HG03095 (cell line): ENCODE data around the gene KCNQ1OT1.
A peak's percentile ranks its signal among the peaks of the same experiment; 100 is the strongest.

ENCODE experiments used
- ATAC-seq: cut with Tn5 transposase; IDR thresholded peaks from one replicate; pipeline ENCODE4 v1.9.1; 2021; ENCODE audit warnings: moderate library complexity; ENCODE audit not compliant: unreplicated experiment

Gene KCNQ1OT1

GRCh38 chr11:2703363-2704141 lies 3.8 kb upstream of the KCNQ1OT1 start:
- ATAC-seq = no peak

- ATAC-seq = no peak
These were observed 3.1 kb upstream of the KCNQ1OT1 start for GRCh38 chr11:2702771-2703362.

- no peak for ATAC-seq
These were observed 2.2 kb upstream of the KCNQ1OT1 start for GRCh38 chr11:2701898-2702434.

DNA sequence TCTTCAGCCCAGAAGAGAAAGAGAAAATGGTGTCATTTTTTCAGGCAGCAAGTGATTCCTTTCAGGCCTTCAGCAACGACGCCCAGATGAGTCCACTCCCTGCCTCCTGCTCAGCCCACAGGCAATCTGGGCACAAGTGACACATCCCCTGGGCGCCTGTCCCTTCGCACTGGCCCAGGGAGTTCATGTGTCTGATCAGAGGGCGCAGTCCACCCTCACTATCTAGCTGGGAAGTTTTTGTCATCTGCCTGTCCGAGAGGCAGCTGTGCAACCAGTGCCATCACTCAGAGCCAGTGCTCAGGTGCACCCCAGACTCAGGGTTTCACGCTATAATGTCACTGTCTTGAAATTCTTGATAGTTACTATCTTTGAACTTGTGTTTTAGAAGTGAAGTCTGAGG lies 1.4 kb upstream of the KCNQ1OT1 start:
- no peak for ATAC-seq

DNA sequence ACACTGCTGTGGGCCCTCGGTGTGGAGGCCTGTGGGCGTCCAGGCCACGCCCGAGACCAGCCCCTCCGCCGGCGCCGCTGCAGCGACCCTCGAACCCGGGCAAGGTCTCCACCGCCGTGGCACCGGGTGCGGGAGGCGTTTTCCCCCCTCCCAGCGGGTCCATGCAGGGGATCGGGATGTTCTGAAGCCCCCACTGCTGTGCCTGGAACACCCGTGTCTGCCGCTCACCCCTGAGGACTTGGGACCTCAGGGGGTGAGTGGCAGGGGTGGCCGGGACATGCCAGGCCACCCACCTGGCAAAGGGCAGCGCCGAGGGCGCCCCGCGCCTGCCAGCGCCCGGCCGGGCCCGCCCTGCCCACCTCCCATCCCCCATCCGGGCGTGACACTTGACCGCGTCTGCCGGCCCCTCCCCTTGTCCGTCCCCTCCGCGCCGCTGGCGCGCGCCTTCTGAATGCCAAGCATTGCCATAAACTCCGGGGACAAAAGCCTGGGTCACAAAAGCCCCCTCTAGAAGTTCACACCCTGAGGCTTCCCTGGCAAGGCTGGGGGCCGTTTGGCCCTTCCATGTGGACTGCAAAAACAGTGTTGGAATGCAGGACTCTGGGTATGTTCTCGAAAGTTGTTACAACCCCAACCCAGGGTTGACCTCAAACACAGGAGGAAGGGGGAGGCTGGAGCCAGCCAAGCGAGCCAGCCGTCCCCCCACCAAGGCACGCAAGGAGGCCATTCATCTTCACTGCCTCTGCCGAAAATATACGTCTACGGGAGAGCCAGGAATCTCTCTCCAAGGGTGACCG lies 819 bp upstream of the KCNQ1OT1 start:
- ATAC-seq = peak; percentile 39

DNA sequence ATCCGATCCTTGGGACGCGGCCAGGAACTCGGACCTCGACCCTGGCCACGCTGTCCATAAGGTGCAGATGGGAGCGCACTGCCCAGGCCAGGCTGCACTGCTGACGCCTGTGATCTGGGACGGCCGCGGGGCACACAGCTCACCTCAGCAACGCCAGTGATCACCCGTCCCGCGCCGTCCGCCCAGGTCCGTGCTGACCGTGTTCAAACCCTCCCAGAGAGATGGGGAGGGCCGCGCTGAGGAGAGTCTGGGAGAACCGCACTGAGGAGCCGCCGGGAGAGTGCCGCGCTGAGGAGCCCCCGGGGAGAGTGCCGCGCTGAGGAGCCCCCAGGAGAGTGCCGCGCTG lies 636 bp downstream of the KCNQ1OT1 start:
- ATAC-seq = no peak

- ATAC-seq = no peak
These were observed 1.2 kb downstream of the KCNQ1OT1 start for GRCh38 chr11:2698386-2699184.

DNA sequence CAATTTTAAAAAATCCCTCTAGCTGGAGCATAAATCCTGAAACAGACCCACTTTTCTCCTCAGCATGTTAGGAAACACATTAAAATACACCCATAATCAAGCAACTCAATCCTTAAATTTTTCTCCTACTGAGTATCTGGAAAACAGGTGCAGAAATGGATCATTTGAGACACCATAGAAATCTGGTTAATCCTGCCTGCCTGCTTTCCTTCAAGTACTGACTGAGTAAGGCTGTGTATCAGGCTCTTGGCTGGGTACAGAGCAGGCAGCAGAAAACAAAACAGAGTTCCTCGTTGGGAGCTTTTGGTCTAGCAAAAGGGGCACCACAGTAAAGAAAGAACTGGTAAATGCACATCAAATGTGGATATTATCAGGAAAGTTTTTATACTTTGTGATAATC lies 1.9 kb downstream of the KCNQ1OT1 start:
- no peak for ATAC-seq

DNA sequence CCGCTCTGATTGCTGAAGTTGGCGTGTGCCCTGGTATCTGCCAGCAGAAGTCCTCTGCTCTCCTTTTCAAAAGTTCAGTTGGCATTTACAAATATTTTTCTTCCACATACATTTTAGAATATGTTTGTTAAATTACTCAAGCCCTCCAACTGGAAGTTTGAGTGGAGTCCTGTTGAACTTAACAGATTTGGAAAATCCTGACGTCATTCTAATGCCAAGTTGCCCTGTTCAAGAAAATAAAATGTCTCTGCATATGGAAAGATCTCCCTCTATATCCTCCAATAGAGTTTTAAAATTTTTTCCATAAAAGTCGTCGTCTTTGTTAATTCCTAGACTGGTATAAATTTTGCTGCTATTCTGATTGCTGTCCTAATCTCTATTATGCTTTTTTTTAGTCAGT lies 3.3 kb downstream of the KCNQ1OT1 start:
- ATAC-seq = no peak

- no peak for ATAC-seq
These were observed 4.5 kb downstream of the KCNQ1OT1 start for GRCh38 chr11:2694995-2695939.

DNA sequence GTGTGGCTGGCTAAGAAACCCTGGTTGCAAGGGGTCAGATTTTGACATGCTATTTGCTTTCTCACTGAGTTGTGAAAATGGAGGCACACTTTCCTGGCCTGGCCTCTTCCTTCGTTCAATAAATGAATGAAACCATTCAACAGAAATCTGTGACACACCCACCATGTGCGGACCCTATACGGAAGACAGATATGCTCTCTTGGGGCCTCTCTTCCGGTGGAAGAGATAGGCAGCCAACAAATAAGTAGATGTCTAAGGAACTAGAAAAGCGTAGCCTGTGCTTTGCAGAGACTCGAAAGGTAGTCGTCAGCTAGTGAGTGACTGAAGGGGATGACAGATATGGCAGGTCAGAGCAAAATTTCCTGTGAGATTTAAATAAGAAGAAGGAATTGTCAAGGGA lies 5.3 kb downstream of the KCNQ1OT1 start:
- ATAC-seq = no peak

GRCh38 chr11:2693271-2694261 lies 6.2 kb downstream of the KCNQ1OT1 start:
- ATAC-seq = no peak

DNA sequence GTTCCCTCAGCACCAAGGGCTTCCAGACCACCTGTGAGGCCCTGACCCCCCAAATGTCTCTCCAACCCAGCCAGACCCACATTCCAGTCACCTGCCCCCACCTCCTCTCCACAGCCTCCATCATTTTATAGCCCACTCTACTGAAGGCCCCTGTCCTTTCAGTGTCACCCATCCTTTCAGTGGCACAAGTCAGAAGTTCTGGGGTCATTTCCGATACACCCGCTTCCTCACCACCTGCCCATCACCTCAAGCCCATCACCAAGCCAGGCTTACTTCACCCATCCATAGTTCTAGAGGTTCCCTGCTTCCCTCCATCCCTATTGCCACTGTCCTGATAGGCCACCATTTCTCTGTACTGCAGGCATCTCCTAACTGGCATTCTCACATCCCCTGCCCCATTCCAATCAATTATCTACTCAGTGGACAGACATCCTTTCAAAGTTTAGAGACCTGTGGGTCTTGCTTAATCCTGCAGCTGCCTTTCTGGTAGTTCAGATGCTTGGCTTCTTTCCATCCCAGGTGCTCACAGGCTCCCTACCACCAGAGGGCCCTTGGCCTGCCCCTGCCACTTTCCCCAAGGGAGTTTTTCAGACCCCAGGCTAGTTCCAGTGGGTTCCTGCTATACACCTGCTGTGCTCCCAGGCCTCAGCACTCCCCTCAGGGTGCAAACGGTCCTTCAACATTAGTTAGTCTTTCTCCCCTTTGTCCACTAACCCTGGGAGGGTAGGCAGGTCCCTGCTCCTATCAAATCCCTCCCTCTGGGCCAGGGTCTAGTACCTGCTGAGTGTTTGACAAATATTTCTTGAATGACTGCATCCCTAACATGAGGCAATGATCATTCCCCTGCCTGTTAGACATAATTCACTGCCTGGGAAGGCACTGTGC lies 7.6 kb downstream of the KCNQ1OT1 start:
- ATAC-seq = no peak

GRCh38 chr11:2691355-2691761 lies 8.4 kb downstream of the KCNQ1OT1 start:
- no peak for ATAC-seq

DNA sequence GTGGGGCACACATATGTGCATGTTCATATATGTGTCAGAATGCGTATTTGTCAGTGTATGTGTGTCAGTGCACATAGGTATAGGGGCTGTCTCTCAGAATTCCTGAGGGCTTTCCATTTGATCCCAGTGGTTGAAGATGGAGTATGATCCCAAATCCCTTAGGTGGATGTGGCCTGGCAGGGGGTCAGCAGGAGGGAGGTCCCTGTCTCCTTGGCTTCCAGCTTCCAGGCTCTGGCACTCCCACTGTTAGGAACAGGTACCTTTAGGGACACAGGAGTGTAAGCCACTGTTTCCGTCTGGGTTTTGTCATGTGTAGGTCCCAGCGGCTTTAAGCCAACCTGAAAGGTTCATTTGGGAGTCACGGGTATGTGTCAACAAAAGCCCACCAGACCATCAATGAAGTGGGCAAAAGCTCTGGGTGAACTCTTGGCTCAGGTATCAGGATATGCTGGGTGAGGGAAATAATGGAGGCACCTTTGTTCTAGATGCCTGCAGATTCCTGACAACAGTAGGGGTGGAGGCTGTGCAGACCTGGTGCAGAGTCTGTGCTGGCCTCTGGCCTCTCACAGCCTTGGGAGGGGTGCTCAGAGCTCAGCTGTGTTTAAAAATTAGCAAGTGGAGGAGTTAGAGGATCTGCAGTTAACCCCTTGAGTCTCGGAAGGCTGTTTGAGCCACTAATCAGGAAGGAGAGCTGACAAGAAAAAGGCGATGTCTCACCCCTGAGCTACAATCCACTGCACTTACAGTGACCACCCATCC lies 9.0 kb downstream of the KCNQ1OT1 start:
- no peak for ATAC-seq

GRCh38 chr11:2689651-2690575 lies 9.9 kb downstream of the KCNQ1OT1 start:
- ATAC-seq = no peak
